Activated T-helper 9 cell treated with anti-CD3 and anti-CD28 coated beads, Interleukin-2, amount 50 U/mL, for 16 hours (primary cell): ENCODE data around the gene CTIF.

Experiments
- DNase-seq: peaks from one replicate; pipeline ENCODE4 v3.0.0-alpha.2; 2020; ENCODE audit warnings: low read depth

The CTIF gene

DNA sequence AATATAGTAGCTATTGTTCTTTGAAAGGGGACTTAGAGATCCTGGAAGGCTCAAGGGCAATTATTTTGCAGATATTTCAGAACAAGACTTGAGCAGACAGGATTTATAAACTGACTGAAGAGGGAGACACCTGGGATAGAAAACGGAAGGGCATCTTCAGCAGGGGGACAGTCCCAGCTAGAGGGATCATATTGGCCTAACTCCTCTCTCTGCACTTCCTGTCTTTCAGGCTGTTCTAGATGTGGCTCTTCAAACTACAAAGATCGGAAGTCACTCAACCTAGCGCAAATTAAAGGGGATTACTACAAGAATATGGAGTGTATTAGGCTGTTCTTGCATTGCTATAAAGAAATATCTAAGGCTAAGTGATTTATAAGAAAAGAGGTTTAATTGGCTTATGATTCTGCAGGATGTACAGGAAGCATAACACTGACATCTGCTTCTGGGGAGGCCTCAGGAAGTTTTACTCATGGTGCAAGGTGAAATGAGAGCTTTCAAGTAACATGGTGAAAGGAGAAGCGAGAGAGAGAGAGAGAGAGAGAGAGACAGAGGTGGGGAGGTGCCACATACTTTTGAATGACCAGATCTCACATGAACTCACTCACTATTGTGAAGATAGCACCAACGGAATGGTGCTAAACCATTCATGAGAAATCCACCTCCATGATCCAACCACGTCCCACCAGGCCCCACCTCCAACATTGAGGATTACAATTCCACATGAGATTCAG is 5.3 kb upstream of the CTIF start:
- DNase-seq = no peak

DNA sequence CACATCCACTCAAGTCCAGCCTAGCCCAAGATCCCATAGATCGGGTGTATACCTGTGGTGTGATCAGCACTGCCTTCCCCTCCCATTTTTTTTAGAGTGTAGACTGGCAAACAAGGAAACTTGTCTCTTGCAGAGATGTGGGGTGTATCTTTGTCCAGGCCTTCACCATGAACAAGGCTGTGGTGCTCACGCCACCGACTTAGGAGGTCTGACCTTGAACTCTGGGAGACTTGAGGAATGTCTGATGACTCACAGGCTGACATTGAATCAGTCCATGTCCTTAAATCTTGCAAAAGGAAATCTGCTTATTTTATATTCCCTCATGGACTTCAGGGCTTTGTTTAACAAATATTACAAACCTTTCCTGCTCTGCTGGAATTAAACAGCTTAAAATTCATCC is 4.5 kb upstream of the CTIF start:
- no peak for DNase-seq

DNA sequence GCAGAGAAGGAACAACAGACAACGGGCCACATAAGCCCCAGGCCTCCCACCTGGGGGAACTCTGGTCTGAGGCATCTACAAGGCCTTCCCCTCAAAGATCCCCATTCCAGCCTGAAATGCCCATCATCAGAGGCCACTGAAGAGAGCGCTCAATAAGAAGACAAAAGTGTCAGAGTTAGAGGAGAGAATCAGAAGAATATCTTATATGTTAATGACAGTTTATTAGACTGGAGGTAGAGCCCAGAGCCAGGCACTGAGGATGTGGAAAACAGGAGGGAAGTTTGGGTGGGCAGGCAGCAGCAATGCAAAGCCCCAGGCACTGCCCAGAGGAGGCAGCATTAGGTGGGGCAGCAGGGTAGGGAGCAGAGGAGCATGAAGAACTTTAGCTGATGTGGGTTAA is 2.9 kb upstream of the CTIF start:
- DNase-seq = no peak

DNA sequence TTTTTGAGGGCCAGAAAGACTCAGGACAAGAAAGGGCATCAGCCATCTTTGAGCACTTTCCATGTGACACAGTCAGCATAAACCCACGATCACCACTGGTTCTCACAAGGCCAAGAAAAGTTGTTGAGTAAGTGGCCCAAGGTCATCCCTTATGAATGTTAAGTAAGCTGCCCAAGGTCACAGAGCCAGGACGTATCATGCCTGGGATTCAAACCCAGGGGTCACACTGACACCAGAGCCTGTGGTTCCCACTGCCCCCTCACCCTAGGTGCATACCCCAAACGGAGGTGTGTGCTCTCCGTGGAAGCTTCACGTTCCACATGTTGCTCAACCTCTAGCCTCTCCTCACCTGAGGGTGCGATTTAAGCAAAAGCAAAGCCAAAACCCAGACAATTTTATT is 2.3 kb upstream of the CTIF start:
- no peak for DNase-seq

DNA sequence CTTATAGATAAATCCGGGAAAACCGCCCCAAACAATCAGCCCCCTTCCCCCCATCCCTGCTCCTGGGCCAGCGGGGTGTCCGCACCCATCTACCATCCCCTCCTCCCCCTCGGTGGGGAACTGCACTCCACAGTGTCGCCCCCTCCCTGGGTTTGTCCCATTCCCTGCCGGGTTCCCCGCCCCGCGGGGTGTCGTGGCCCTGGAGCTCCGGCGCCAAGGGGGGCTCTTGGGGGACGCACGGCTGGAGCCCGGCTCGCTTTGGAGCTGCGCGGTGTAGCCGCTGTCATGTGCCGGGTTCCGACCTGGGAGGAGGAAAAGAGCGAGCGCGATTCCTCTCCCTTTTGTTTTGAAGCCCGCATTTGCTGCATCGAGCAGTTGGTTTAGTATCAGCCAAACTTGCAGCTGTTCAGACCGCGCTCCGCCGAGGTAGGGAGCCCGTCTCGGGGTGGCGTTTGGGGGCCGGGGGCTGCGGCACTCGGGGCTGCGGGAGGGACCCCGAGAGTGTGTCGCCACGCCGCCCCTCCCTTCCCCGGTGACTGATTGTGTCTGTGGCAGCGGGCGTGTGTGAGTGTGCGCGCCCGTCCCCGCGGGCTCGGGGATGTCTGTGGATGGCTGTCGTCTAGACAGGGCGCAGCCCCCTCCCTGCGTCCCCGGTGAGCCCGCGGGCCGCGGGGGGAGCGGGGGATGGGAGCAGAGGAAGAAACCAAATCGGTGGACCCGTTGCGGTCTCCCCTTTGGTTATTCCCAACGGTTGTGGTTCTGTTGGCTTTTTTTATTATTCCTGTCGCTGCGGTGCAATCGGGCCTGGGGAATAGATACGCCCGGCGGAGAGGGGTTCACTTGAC is 797 bp downstream of the CTIF start:
- no peak for DNase-seq

DNA sequence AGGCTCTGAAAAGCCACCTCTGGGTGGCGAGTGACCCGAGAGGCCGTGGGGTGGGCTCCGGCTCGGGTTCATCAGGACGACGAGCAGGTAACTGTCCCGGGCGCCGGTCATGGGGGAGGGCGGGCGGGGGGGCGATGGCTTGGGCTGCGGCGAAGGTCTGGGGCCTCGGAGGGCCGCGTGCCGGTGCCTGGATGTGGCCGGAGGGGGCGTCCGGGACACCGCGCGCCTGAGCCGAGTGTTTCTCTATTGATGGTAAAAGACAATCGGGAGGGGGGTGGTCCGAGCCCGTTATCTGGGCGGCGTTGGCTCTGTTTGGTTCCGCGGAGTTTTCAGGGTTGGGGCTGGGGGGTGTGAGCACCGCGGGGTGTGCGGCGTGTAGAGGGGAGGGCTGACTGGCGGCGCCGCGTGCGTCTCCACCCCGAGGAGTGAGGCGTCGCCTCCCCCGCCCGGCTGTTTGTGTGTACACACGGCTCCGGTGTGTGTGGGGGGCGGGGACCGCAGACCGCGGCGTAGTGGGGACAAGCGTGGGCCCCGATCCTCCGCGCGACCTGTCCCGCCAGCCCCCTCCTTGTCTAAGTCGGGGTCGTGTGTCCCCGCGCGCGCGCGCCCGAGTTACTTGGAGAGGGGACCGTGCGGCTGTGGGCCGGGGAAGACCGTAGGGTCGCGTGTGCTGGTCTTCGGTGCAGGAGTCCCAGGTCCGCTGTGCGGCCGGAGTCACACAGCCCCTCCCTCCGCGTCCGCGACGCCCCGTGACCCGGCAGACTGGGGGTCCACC is 1.6 kb downstream of the CTIF start:
- peak; percentile 44 for DNase-seq

DNA sequence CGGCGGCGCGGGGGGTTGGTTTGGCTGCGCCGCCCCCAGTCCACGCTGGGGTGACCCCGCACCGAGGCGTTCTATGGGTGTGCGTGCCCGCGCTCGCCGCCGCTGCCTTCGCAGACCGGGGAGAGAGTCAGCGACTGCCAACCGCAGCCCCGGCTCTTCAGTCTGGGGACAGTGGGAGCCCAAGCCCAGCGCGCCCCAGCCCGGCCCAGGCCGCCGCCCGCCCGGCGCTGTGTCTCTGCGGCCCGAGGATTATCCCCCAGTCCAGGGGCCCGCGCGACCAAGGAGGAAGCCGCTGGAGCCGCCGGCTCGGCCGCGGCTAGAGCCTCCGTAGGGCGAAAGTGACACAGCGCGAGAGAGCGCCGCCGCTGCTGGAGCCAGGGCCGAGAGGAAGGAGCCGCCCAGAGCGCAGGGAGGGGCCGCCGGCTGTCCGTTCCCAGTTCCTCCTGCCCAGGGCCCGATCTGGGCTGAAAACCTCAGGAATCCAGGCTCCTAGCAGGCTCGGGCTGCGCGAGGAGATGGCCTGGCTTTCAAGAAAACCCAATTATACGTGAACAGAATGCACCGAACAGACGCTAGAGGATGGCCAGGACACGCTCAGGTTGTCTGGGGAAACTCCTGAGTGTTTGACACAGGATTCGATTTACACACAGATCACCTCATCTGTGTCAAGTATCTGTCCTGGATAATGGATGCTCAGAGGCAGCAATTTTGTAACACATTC is 2.4 kb downstream of the CTIF start:
- DNase-seq = no peak

DNA sequence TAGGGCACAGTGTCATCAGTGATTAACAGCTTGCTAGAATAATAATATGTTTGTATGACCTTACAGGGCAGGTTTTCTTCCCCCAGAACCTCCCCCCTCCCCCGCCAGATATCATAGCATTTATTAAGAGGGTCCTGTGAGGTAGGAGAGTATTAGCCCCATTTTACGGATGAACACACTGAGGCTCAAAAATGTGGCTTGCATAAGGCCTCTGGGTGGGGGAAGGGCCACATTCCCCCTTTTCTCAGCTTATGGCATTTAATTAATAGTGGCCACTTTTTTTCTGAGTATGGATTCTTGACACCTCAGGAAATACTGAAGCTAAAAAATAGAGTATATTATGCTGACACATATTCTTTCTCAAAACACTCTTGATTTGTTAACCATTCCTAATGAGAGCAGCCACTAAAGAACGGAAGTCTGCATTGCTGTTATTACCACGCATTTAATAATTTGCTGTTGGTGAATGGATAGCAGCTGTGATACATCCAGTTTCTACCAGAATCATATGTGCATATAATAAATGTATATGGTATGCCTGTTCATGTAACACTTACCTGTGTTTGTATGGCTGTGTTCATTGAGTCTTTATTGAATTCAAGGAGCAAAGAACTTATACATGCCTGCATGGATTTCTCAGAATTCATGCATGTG is 3.0 kb downstream of the CTIF start:
- no peak for DNase-seq

DNA sequence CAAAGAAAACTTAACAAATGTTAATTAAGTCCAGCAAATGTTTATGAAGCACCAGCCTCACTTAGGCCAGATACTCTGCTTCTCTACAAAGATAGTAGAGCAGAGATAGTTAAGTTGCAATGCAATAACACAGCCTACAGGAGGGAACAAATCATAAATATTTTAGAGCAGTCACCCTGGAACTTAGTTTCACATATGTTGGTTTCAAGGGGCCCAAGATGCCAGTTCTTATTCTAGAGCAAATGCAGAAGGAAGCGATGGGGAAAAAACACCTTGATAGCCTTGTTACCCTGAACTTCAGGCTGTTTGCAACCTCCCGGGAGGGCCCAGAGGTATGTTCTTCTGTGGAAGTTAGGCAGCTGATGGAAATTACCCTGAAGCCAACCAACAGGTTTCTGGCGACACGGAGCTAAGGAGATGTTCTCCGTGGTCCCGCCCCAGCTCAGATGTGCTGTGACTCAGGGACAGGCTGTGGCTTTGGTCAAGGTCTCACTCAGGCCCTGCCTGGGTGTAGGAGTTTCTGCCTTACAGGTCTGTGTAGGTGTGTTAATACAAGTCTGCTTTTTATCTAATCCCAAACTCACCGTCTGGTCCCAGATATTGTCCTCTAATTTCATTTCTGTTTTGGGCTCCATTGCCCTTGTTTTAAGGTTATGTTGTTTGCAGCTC is 3.8 kb downstream of the CTIF start:
- DNase-seq = no peak

DNA sequence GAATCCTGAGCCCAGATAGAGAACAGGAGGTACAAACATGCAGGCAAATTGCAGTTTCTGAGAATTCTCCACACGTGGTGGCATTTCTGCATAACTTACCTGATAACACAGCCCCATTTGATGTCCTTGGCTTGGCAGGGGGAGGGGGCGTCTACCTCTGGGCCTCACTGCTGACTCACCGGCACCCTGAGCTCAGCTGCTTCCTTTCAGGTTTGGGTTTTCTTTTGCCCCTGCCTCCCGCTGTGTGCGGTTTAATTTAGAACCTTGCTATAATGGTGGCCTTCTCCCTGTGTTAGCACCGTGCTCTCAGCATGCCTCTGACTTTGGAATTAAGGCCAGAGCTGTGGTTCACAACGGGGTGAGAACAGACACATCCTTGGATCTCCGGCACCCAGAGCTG is 4.4 kb downstream of the CTIF start:
- no peak for DNase-seq

DNA sequence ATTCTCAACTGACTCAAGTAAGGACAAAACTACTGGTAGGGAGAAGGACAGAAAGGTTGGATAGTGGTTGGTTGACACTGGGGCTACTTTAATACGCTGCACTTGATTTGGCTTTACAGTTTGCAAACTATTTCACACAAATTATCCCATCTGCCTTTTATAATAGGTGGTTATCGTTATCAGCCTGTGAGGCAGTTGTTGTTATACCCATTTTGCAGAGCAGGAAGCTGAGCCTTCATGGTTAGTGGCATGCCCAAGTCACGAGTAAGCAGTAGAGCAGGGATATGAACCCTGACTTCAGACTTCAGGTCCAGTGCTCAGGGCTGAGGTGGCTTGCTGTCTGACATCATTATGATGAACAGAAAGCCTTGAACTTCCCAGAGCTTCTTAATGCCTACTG is 5.3 kb downstream of the CTIF start:
- DNase-seq = no peak

DNA sequence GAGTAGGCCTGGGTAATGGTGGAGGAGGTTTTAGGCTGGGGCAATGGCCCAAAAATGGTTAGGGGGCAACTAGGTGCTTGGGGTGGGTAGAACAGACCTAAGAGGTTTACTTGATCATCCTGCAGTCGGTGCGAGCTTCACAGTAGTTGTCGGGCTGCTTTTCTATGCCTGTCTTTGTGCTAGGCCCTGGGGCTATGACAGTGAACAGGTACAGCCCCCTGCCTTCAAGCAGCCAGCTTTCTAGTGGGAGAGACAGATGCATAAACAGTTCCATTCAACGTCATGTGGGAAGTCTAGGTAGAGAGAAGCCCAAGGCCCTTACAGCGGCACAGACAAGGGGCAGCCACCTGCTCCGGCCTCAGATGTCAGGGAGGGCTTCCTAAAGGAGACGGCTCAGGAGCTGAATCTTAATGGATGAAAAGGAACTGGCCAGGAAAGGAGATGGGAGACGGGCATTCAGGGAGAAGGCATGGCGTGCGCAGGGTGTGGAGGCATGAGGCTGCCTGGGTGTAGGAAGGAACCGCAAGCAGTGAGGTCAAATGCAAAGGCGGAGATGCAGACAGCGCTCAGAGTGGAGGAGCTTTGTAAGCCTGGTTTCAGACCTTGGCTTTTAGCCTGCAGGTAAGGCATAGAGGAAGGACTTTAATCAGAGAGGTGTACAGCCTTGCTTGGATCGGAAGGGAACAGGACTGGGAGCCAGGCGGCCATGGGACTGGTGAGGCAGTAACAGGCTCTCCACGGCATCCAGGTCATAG is 6.0 kb downstream of the CTIF start:
- DNase-seq = no peak

DNA sequence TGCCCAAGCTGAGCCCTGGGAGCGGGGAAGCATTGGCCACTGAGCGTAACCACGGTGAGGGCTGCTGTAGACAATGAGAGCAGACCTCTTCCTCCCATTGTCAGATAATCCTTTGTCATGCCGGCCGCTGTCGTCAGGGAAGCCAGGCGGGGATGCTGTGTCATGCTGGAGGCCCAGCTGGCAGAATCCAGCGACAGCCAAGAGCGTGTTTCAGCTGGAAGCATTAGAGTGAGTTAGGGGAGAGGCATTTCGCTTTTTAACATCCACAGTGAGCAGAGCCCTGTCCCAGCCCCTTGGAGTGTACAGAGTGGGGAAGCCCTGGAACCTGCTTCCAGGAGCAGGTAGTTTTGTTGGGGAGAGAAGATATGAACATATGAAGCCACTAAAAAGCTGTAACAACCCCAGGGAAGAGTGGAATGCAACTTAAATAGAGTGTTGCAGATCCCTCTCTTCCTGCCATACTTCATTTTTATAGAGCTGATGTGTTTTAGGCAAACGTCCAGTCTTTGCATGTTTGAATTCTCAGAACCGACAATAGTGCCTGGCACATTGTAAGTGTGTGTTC is 7.0 kb downstream of the CTIF start:
- no peak for DNase-seq

DNA sequence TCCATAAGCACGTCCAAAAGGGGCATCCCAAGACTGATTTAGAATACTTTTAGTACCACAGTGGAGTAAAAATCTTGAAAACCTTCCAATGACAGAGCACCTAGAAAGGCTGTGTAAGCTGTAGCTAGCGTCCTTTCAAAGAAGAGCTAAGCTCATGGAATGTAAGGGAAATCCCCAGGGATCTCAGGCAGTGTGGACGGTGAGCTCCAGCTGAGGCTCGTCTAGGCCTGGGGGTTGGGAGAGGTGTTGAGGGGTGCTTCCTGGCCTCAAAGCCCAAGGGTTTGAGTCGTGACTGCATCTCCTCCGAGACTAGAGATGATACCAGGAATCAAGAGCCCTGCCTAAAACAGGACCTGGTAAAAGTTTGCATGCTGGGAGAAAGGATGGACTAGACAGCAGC is 7.6 kb downstream of the CTIF start:
- DNase-seq = no peak

DNA sequence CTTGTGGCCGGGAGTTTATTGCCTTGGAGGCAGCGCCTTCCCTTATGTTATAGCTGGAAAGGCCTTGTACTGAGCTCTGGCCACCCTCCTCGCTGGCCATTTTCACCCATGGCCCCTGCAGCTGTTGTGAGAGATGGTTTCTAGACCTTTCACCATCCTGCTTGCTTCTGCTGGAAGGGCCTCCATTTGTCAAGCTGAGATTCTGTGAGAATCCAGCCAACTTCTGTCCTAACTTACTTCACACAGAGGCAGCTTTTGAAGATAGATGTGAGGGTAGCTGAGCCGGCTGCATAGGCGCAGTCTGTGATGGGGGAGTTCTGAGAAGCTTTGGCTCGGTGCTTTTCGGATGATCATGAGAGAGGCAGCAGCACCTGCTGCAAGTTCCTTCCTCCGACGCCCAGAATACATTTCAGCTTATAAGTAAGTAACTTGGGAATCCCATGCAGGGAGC is 8.7 kb downstream of the CTIF start:
- DNase-seq = no peak

DNA sequence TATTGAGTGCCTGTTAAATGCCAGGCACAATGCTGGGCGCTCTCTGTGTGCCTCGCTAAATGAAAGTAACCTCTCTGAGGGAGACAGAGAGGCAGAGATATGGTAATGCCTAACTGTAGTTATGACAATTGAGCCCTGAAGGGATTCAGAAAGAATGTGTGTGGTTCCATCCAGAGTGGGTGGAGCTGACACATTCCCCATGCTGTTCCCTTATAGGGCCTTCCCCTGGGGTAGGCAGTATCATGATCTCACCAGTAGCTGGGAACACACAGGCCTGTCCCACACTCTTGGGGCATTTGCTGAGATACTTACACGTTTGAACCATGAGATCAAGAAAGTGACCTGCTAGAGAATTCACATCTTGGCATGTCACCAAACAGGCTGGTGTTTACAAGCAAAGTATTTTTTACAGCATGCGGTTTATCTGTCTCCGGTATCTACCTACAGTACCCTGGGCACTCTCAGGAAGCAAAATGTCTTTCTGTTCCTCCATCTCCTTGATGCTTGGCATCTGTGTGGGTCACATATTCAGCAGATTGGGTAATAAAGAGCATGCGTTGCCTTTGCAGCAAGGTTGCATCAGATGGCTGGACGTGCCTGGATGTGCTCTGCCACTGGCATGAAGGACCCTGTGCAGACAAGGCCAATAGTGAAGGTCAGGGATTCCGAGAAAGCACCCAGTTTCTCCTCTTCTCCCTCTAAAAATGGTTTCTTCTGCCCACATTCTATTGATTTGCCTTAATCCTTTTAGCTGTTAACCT is 9.4 kb downstream of the CTIF start:
- DNase-seq = no peak

DNA sequence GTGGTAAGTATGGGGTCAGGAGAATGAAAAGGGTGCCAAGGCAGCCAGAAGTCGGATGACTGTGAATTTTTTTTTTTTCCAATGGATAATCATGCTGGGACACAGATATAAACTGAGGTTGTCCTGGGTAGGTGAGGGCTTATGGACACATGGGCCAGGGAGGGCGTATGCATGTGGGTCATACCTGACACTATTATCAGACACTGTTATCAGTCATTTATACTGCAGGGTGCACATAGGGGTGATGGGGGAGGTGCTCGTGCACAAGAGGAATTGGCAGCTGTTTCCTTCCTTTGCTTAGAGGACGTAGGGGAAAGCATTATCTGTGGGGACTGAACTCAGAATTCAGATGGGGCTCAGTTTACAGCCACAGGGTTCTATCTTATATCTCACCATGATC is 10.1 kb downstream of the CTIF start:
- no peak for DNase-seq

DNA sequence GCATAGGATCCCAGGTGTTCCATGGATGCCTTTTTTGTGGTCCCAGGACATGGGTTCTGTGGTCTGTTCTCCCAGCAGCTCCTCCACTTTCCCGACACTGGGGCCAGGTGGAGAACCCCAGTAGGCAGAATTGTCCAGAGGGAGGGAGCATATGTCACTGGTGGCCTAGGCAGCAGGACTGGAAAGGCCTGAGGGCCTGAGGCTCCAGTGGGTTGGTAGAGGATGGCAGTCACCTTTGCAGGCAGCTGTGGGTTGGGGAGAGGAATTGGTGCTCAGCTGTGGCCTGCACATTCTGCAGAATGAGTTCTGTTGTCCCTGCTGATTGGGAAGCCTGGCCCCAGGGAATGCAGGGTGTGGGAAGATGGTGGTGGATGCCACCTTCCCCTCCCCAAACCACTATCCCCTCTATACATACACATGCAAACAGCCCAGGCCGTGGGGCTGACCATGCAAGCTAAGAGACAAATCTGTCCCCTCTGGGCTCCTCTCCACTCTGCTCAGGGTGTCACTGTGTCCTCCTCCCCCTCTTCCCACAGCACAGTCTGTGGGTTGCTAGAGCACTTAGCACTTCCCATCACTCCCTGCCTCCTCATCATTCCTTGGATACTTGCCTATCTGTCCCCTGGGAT is 11.4 kb downstream of the CTIF start:
- no peak for DNase-seq

DNA sequence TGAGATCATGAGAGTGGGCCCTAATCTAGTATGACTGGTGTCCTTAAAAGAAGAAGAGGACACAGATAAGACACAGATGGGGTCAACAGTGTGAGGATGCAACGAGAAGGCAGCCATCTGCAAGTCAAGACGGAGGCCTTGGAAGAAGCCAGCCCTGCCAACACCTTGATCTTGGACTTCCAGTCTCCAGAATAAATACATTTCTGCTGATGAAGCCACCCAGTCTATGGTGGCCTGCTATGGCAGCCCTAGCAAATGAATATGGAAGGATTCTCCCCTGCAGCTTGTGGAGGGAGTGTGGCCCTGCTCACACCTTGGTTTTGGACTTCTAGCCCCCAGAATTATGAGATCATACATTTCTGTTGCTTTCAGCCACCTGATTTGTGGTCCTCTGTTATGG is 12.3 kb downstream of the CTIF start:
- no peak for DNase-seq
